Stimulated activated naive CD8-positive, alpha-beta T cell treated with anti-CD3 and anti-CD28 coated beads, Interleukin-15, Interleukin-2, amounts not matched to agents 100 U/mL and 50 U/mL, for 24 hours (primary cell): ENCODE data around the gene ZSWIM3.
"Not testable (repeated sequence)": the region's sequence is repeated elsewhere in the genome, so short reads cannot be mapped to it uniquely, and the experiment has no call there.

ENCODE experiments used
- ATAC-seq: fragments of 150-1000 bp; cut with Tn5 transposase; one replicate; pipeline ENCODE4 v1.10.0; 2021
- DNase-seq: peaks from one replicate; pipeline ENCODE4 v3.0.0; 2021

Gene ZSWIM3

GRCh38 chr20:45857114-45857881 is at the start of gene ZSWIM3, which contains the start of gene ACOT8:
ZSWIM3 (plus strand) TSS chr20:45857614; CDS start chr20:45857826, 212 bp downstream.
ACOT8 (minus strand) TSS chr20:45857392; CDS start chr20:45857315, 77 bp downstream.
- ATAC-seq (peak; percentile 99), DNase-seq (peak; percentile 89)

DNA sequence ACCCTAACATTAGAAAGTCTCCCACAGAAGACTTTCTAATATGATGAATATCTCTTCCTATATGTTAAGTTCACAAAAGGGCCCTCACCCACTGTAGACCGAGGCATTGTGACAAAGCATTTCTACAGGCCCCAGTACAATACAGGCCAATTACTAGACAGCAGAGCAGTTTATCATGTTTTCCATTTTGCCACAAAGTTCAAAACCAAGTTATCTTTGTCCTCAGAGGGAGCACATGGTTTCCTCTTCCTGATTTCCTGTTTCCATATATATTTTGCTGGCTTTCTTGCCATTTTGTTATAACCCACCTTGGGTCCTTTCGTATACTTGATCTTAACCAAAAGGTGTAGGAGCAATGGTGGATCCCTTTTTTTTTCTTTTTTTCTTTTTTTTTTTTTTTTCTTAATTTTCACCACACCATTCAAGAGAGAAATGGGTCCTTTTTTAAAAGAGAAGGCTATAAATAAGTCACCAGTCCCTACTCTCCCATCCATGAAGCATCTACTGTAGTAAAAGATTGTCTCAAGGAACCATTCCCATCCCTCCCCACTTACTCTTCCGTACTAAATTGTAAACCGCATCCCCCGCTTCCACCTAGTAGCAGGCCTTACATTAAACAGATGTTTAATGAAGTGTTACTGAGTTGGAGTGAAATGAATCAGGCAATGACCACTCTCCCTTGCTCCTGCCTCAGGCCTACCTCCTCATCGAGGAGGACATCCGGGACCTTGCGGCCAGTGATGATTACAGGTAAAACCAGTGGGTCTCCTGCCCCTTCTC is 47.0 kb upstream of the ZSWIM3 start:
- no peak for DNase-seq
- no peak for ATAC-seq

- ATAC-seq (peak; percentile 100), DNase-seq (peak; percentile 94)
Observed at GRCh38 chr20:45812157-45813005, 45.0 kb upstream of the ZSWIM3 start, which contains the start of gene UBE2C. UBE2C (plus strand) TSS chr20:45812644; CDS start chr20:45812696, 52 bp downstream.

DNA sequence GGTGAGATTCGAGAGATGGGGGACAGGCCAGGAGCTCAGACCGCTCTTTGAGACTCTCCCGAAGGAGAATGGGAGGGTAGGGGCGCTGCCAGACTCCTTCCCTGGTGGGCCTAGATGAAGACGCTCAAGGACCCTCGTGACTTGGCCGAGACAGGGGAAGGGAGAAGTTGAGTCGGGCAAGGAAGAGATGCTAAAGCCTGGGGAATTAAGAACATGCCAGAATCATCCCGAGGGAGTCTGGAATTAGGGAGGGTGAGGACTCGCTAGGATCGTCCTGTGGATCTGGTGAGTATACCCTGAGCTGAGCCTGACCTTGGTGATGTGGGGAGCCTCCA is 44.4 kb upstream of the ZSWIM3 start:
- DNase-seq: no peak

GRCh38 chr20:45813489-45813888 is 43.9 kb upstream of the ZSWIM3 start:
- ATAC-seq (no peak), DNase-seq (no peak)

More for the DNA sequence above, 44.4 kb upstream of the ZSWIM3 start:
- ATAC-seq: no peak

DNA sequence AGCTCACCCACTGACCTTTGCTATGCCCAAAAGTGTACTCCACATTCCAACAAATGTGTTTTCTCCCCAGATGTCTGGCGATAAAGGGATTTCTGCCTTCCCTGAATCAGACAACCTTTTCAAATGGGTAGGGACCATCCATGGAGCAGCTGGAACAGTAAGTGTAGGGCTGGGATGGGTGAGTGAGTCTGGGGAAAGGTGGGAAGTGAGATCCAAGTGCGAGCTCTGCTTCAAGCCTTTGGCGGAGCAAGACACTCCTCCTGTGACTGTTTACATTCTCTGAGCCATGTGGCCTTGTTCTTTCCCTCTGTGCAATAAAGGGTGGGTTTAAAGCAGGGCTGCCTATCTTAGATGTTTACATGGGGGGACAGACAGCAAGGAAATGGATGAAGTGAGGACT is 43.1 kb upstream of the ZSWIM3 start:
- DNase-seq (no peak), ATAC-seq (no peak)

- ATAC-seq (no peak), DNase-seq (no peak)
Observed at GRCh38 chr20:45816951-45817350, 40.5 kb upstream of the ZSWIM3 start.

- DNase-seq (no peak), ATAC-seq (no peak)
Observed at GRCh38 chr20:45817376-45818194, 39.8 kb upstream of the ZSWIM3 start.

GRCh38 chr20:45818239-45818638 is 39.2 kb upstream of the ZSWIM3 start:
- DNase-seq (no peak), ATAC-seq (no peak)

DNA sequence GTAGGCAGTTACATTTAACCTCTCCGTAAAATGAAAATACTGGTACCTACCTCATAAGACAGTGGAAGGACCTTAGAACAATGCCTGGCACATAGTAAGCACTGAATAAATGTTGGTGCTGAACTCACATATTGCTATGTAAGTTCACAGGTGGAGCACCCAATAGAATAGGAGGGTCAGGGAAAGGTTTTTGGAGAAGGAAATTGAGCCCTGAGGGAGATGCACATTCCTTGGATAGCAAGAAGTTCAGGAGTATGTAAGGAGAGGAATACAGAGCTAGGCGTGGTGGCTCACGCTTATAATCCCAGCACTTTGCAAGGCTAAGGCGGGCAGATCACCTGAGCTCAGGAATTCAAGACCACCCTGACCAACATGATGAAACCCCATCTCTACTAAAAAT is 37.9 kb upstream of the ZSWIM3 start:
- no peak for ATAC-seq
- DNase-seq: no peak

- DNase-seq (no peak), ATAC-seq (no peak)
Observed at GRCh38 chr20:45821947-45822346, 35.5 kb upstream of the ZSWIM3 start.

DNA sequence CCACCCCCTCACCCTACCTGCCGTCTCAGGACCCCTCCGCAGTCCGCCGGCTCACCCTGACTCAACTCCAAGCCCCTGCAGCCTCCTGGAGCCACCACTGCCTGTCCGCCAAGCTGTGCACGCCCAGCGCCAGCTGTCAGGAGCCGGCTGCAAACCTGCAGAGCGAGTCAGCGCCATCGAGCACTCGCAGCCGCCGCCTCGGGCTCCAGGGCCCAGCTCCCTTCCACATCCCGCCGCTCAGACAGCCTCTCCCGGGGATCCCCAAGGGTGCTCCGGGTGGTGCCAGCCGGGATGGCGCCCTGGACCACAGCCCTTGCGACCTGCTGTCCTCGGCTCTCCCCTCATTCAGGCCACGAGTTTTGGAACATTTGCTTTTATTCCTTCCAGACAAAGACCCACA is 34.6 kb upstream of the ZSWIM3 start:
- no peak for DNase-seq
- ATAC-seq: no peak

- DNase-seq (peak; percentile 56), ATAC-seq (peak; percentile 74)
Observed at GRCh38 chr20:45823949-45824835, 33.2 kb upstream of the ZSWIM3 start.

- DNase-seq (no peak), ATAC-seq (no peak)
Observed at GRCh38 chr20:45826381-45827019, 30.9 kb upstream of the ZSWIM3 start.

GRCh38 chr20:45827030-45827652 is 30.3 kb upstream of the ZSWIM3 start, which contains the start of gene TNNC2:
TNNC2 (minus strand) TSS chr20:45827312; CDS start chr20:45827248, 64 bp downstream.
- DNase-seq (no peak), ATAC-seq (no peak)

DNA sequence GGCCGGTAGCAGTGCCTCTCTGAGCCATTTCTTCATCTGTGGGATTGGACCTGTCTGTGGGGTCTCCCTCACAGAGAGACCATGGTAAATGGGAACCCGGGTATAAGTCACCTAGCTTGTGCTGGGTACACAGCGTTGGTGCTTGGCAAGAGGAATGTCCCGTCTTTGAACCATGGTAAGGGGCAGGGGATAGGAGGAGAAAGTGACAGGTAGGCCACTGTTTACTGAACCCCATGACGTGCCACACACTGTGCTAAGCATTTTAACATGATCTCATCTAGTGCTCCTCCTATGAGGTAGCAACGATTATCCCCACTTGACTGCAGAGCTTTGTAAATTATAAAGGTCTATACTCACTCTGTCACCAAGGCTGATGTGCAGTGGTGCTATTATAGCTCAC is 29.7 kb upstream of the ZSWIM3 start:
- DNase-seq: no peak
- no peak for ATAC-seq

DNA sequence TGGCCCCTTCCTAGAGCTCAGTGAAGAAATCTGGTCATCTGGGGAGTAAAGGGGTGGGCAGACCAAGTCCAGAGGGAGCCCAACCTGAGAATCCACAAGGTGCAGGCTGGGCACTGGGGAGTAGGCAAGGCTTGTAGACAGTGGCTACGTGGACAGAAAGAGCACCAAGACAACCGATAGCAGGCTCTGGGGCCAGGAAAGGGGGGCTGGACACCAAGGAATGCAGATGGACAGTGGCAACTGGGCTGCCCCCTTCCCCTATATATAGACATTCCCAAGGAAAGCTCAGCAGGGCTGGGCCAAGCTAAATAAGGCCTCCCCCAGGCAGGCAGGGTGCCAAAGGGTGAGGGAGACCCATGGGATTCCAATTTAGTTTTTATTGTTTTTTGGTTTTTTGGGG is 28.8 kb upstream of the ZSWIM3 start:
- ATAC-seq (no peak), DNase-seq (no peak)

GRCh38 chr20:45829673-45830106 is 27.7 kb upstream of the ZSWIM3 start:
- not testable (repeated sequence) for DNase-seq, ATAC-seq

DNA sequence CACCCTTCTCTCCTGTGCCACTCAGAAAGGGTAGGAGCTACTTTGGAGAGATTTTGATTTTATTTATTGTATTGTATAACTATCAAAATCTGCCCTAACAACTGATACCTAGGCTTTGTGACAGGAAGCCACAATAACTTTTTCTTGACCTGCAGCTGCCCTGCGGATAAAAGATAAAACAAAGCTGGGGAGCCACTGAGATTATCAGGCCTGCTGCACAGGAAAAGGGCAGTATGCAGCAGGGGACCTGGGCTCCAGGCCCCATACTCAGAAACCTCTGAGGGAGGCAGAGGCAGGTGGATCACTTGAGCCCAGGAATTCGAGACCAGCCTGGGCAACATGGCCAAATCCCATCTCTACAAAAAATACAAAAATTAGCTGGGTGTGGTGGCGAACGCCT is 24.8 kb upstream of the ZSWIM3 start:
- no peak for DNase-seq
- no peak for ATAC-seq
